ES-I3 (cell line): ENCODE results near the gene FSTL4.

ENCODE experiments used
- H3K36me3 ChIP-seq: 2 replicates; pipeline ENCODE4 v1.6.1; 2013; ENCODE audit warnings: mild to moderate bottlenecking, low read length, control low read depth, moderate library complexity; ENCODE audit not compliant: insufficient read depth
- H3K4me1 ChIP-seq: 2 replicates; pipeline ENCODE4 v1.6.1; 2013; ENCODE audit warnings: mild to moderate bottlenecking, control low read depth, low read length; ENCODE audit not compliant: insufficient read depth
- H3K9ac ChIP-seq: 2 replicates; pipeline ENCODE4 v1.6.1; 2013; ENCODE audit warnings: low read depth, mild to moderate bottlenecking, low read length, moderate library complexity
- H3K9me3 ChIP-seq: 2 replicates; pipeline ENCODE4 v1.6.1; 2013; ENCODE audit warnings: mild to moderate bottlenecking, low read length, moderate library complexity; ENCODE audit not compliant: control insufficient read depth, insufficient read depth

The FSTL4 gene

DNA sequence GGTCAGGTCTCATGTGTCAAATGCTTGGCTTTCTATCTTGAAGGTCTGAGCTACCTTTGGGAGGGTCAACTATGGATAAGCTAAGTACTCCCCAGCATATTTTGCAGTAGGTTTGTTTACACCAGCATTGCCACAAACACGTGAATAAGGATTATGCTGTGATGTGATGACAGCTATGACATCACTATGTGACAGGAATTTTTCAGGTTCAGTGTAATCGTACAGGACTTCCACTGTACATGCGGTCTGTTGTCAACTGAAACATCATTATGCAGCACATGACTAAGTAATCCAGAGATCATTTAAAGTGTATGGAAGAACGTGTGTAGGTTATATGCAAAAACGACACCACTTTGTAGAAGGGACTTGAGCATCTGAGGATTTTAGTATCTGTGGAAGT is 104.0 kb downstream of the FSTL4 start:
- H3K9me3 ChIP-seq, result no peaks in the 10 kb centered on the region
- H3K9ac ChIP-seq, result no peak overlapping the region
- no peaks in the 10 kb centered on the region for H3K36me3 ChIP-seq
- H3K4me1 ChIP-seq, result no peaks in the 10 kb centered on the region; the same call in 1 of the 2 replicates

DNA sequence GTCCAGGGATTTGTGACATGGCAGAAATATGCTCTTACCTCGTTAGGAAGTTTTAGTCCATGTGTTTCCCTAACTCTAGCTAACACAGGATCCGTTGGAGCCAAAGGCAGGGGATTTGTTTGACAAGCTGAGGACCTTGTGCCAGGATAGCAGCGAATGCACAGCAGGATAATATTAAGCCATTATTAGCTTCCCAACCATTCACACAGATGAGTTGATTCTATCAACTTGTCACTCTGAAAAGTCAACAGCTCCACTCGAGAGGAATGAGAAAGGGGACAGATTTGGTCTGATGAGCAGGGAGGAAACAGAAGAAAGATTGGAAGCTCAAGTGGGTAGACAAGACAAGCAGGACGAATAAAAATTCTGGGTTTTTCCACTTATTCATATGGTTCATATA is 106.2 kb downstream of the FSTL4 start:
- Histone ChIP-seq H3K9me3 (no peaks in the 10 kb centered on the region), H3K36me3 (no peaks in the 10 kb centered on the region), H3K4me1 (no peaks in the 10 kb centered on the region; the same call in 1 of the 2 replicates), H3K9ac (no peak overlapping the region)

DNA sequence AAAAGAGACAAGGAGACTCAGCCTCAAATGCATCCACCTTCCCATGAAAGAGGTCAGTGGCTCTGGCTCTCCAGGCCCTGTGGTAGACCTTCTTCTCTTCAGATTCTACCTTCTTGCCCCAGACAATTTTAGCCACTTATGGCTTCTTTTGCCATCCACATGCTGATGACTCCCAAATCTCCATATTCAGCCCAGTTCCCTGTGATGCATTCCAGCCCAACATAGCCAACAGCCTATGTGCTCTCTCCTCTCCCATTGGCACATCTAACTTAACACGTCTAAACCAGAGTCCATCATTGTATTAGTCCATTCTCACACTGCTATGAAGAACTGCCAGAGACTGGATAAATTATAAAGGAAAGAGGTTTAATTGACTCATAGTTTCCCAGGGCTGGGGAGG is 108.8 kb downstream of the FSTL4 start:
- Histone ChIP-seq H3K9me3 (no peaks in the 10 kb centered on the region), H3K4me1 (no peaks in the 10 kb centered on the region; the same call in 1 of the 2 replicates), H3K36me3 (no peaks in the 10 kb centered on the region), H3K9ac (no peak overlapping the region)

DNA sequence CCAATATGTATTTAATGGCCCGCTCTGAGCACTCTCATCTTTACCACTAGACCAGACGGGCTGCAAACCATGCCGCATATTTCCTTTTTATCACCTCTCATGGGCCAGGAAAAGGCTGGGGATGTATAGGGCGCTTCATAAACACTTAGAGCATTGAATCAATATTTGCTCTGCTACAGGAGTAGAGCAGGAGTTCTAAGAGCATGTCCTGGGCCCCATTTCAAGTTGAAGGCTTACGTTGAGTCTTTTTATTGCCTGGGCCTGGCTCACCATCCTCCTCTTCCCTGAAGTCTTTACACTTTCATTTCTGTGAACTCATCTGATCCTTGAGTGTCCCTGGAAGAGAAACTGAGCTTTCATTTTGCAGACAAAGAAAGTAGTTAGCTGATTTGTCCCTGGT is 112.4 kb downstream of the FSTL4 start:
- Histone ChIP-seq H3K9me3 (no peaks in the 10 kb centered on the region), H3K36me3 (no peaks in the 10 kb centered on the region), H3K9ac (no peak overlapping the region), H3K4me1 (no peaks in the 10 kb centered on the region)

DNA sequence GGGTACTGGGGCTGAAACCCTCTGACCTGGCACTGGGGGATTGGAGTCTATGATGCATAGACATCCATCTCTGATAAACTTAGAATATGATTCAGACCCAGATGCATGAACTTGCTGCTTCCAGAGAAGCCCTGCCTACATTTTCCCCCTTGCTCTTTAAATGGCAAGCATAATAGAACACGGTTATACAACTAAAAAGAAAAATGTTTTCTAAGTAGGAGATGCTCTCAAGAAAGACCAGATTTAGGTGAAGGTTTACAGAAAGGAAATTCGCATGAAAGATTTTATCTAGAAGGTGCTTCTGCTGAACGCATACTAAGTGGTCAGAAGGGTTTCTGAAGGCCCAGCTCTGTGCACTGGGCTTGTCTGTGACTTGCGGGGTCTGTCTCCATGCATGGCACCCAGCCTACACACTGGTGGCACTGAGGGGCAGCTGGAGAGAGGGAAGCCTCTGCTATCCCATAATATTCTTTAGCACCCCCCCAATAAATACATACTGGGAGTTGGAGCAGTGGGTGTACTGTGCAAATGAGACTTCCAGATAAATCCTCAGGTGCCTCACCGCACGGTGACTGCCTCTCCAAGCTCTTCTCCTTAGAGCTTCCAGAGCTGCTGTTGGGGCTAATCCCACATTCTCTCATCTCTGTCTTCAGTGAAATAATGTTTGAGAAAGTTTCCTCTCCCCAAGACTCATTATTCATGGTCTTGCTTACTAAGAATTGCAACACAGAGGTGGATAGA is 114.6 kb downstream of the FSTL4 start:
- Histone ChIP-seq H3K9me3 (no peaks in the 10 kb centered on the region), H3K4me1 (no peaks in the 10 kb centered on the region), H3K9ac (no peak overlapping the region), H3K36me3 (no peaks in the 10 kb centered on the region)

DNA sequence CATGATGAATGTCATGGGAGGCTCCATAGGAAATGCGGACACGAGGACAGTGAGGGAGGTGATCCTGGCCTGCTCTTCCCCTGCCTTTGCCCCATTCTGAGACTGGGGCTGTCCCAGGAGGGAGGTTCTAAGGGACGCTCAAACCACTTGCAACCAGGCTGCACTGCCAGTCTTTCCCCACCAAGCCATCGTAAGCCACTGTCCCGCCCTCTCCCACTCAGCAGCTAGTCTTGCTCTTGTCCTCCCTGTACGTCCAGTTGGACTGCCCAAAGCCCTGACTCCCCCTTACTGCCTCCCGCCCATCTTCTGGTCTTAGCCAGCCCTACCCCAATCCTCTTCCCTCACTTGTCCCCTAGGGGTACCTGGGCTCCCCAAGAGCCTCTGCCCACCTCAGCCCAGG is 115.7 kb downstream of the FSTL4 start:
- H3K9ac ChIP-seq, result no peak overlapping the region
- no peaks in the 10 kb centered on the region for H3K9me3 ChIP-seq
- no peaks in the 10 kb centered on the region for H3K4me1 ChIP-seq
- no peaks in the 10 kb centered on the region for H3K36me3 ChIP-seq

DNA sequence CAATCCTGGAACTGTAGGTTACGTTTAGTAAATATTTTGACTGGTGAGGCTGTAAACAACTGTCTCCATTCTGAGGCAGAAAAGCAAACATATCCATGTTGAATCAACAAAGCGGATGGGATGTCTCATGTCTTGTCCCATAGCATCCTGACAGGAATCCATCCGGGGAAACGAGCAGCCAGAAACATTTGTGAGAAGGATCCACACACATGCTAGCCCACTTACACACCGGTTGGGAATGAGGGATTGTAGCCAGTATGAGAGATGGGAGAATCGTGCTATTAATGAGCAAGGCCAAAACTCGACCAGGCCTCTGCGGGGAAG is 117.5 kb downstream of the FSTL4 start:
- Histone ChIP-seq H3K9me3 (no peaks in the 10 kb centered on the region), H3K9ac (no peak overlapping the region), H3K36me3 (no peaks in the 10 kb centered on the region), H3K4me1 (no peaks in the 10 kb centered on the region)

DNA sequence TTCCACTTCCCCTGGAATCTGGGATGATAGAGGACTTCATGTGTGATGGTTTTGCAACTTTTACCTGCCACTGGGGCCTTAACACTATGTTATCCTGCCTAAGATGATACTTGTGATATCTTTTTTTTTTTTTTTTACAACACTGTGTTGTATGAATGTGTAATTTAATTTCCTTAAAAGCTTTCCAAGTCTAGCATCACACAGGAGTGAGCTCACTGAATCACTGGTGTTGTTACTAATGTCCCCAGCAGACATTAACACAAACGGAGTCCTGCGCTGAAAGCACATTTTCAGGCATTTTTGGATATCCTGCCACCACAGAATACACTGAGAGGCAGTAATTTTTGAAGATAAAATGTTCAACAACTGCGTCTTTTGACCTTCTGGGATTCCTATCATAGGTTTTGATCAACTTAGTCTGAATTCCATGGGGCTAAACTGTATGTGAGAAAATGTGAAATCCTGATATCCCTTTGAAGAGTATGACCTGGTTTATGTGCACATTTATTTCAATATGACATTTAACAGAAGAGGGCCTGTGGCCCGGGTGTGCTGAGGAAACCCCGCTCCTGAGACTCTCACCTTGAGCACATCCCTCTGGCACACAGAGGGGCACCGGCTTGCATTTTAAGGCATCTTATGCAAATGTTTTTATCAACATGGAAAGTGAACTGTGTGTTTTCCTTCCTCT is 118.0 kb downstream of the FSTL4 start:
- H3K36me3 ChIP-seq, result no peaks in the 10 kb centered on the region
- no peak overlapping the region for H3K9ac ChIP-seq
- H3K4me1 ChIP-seq, result no peaks in the 10 kb centered on the region
- no peaks in the 10 kb centered on the region for H3K9me3 ChIP-seq

DNA sequence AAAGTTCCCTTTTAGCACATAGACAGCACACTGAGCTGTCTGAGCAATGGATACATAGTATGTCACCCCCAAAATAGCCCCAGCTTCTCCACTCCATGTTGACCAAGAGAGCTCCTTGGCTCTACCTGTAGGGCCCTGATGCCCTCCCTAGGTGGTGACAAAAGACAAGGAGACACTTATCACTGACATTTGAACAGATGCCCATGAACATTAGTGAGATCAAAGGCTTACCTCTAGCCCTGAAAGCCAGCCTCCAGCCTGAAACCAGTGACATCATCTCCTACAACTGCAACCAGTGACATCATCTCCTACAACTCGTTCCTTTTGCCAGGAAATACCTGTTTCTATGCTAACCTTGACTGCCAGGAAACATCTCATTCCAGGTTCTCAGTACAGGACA is 122.7 kb downstream of the FSTL4 start:
- peaks cover 5% of the 10 kb centered on the region; the same call in 1 of the 2 replicates for H3K4me1 ChIP-seq
- no peaks in the 10 kb centered on the region for H3K36me3 ChIP-seq
- H3K9ac ChIP-seq, result no peak overlapping the region
- no peaks in the 10 kb centered on the region for H3K9me3 ChIP-seq

DNA sequence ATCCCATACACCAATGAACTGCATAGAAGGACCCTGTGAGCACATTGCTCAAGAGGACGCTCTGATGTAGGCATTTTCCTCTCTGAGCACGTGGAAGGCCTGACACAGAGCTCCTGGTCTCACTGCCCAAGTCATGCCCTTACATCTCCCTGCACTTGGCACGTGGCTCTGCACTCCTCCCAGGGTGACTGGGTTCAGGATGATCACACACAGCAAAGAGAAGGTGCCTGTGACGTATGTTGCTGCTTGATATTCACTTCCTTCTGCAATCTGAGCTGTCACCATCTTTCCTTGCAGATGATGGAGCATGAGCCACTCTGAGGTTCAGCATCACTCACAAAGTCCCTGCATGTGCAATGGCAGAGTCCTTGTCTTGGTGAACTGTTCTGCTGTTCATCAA is 125.2 kb downstream of the FSTL4 start:
- Histone ChIP-seq H3K9ac (no peak overlapping the region), H3K9me3 (no peaks in the 10 kb centered on the region), H3K36me3 (no peaks in the 10 kb centered on the region), H3K4me1 (peaks cover 5% of the 10 kb centered on the region; the same call in 1 of the 2 replicates)

DNA sequence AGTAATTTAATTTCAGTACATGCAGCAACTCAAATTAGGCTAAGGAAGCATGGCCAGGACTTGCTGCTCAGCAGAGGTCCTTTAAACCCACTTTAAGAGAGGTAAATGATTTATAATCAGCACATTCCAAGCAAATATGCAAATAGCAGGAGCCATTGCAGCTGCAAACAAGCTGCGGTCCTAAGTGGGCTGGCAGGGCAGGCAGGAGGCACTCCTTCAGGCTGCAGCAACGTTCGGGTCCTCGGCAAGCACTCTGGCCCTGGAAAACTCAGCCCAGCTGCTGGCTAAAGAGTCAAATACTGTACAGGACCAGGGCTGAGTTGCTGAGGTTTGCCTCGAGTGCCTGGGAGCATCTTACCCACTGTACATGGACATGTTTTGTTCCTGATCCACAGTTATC is 126.9 kb downstream of the FSTL4 start:
- no peaks in the 10 kb centered on the region for H3K36me3 ChIP-seq
- H3K4me1 ChIP-seq, result peaks cover 5% of the 10 kb centered on the region; the same call in 1 of the 2 replicates
- H3K9me3 ChIP-seq, result no peaks in the 10 kb centered on the region
- no peak overlapping the region for H3K9ac ChIP-seq

DNA sequence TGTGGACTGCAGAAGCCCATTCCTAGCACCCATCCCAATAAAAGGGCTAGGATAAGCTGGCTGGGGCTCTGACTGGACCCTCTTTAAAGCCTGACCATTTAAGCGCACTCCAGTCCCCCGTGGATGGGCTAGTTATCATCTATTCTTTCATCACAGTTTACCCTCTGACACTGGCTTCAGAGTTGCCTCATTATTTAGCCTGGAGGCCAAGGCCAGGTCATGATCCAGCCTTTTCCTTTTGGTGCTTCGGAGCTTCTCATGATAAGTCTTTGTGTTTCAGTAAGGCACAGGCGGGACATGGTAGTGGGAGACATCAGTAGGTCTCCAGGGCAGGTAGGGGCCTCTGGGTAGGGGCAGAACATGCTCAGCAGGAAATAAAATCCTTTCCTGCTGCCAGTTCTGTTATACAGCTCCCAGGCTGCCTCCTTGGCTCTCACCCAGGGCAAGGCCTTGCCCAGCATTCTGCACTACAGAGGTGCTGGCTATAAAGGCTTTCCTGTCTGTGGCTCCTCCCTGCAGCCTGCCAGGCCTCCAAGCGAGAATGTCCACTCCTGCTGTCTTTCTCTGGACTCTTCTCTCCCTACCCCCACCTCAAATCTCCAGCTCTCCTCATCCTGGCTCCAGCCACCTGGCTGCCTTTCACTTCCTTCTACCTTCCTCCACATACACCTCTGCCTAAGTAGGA is 128.8 kb downstream of the FSTL4 start:
- Histone ChIP-seq H3K9me3 (no peaks in the 10 kb centered on the region), H3K9ac (no peak overlapping the region), H3K36me3 (no peaks in the 10 kb centered on the region), H3K4me1 (peaks cover 5% of the 10 kb centered on the region; the same call in 1 of the 2 replicates)

DNA sequence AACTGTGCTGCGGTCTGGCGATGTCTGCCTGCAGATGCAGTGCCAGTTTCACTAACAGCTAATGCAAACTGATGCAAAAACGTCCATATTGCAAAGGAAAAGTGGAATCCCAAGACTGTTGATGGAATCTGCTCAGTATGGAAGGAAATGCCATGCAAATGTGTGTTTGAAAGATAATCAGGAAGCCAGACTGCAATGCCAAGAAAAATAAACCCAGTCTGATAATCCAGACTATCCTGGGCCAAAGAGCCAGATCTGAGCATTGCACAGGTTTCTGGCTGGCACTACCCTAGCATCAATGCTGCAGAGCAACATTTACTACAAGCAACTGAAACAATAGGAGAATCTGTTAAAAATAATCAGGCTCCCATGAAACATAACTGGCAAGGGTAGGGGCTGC is 130.3 kb downstream of the FSTL4 start:
- Histone ChIP-seq H3K4me1 (peaks cover 5% of the 10 kb centered on the region; the same call in 1 of the 2 replicates), H3K36me3 (no peaks in the 10 kb centered on the region), H3K9me3 (no peaks in the 10 kb centered on the region), H3K9ac (no peak overlapping the region)

DNA sequence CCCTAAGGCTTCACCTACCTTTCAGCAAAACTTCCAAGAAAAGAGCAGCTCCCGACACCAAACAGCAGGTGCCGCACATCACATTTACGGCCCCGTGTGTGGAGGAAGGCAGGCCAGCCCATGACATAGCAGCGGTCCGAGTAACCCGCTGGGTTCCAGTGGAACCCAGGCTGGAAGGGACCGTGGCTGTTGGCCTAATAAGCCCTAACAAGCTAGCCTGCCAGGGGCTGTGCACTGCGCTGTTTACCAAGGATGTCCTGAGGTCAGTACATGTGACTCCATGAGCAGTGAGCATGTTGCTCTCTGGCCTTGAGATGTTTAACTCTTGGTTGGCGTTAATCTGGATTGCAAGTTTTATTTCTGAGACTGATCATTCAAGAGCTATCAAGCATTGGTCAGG is 131.5 kb downstream of the FSTL4 start:
- Histone ChIP-seq H3K4me1 (peaks cover 5% of the 10 kb centered on the region; the same call in 1 of the 2 replicates), H3K9ac (no peak overlapping the region), H3K36me3 (no peaks in the 10 kb centered on the region), H3K9me3 (no peaks in the 10 kb centered on the region)

DNA sequence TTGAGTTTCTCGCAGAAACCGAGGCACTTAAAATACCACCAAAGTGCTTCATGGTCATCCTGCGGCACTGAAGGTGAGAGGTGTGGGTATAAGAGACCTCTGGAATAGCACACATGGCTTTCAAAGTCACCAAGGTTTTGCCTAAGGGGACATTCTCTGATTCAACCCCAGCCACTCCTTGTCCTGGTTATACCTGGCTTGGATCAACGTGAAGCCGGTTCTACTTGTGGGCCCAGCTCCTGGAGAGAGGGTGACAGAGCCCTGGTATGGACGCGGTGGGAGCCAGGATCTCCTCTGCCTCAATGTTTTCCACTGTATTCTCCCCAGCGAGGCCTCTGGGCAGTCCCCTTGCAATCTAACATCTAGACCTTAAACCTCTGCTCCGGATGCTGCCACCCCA is 132.0 kb downstream of the FSTL4 start:
- peaks cover 4% of the 10 kb centered on the region; the same call in 1 of the 2 replicates for H3K4me1 ChIP-seq
- no peaks in the 10 kb centered on the region for H3K36me3 ChIP-seq
- no peak overlapping the region for H3K9ac ChIP-seq
- H3K9me3 ChIP-seq, result no peaks in the 10 kb centered on the region
